ENCODE data around the gene ARHGAP22. TPM values are rescaled to one million over a fixed set of nuclear protein-coding genes. Genes with fewer than 3 reads are reported as not detected.

Gene ARHGAP22
- total RNA-seq, 1 donor from 2014 or later = 5.2 TPM

- intact Hi-C loops (cut with DNase I) = no loop called here
- ATAC-seq (ENCODE audit: poor library complexity) = peak; percentile 60
- no peak for DNase-seq
Observed at GRCh38 chr10:48523820-48524758, 80.8 kb downstream of the ARHGAP22 start.

GRCh38 chr10:48523212-48523819 is 81.6 kb downstream of the ARHGAP22 start:
- DNase-seq (peak; percentile 68), ATAC-seq (ENCODE audit: poor library complexity) (peak; percentile 77)
- intact Hi-C loops (cut with DNase I) = no loop called here

GRCh38 chr10:48522011-48522765 is 82.7 kb downstream of the ARHGAP22 start:
- DNase-seq (no peak), ATAC-seq (ENCODE audit: poor library complexity) (no peak)
- intact Hi-C loops (cut with DNase I) = no loop called here

- no peak for ATAC-seq (ENCODE audit: poor library complexity)
- DNase-seq = no peak
- intact Hi-C loops (cut with DNase I) = no loop called here
Observed at GRCh38 chr10:48520594-48520993, 84.3 kb downstream of the ARHGAP22 start.

DNA sequence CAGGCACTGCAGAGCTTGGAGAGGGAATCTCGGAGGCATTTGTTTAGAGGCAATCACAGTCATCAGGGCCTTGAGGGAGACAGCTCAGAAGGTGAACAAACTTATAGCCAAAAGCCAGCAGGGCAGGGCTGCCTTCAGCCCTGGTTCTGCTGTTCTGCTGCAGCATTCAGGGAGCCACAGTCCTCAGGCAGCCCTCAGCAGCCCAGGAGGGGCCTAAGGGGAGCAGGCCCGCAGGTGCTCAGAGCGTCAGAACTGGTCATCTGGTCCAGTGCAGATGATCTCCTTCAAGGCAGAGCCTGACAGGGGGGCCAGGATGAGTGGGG is 84.7 kb downstream of the ARHGAP22 start:
- intact Hi-C loops (cut with DNase I) = no loop called here
- ATAC-seq (ENCODE audit: poor library complexity) (no peak), DNase-seq (no peak)

- intact Hi-C loops (cut with DNase I) = no loop called here
- DNase-seq (no peak), ATAC-seq (ENCODE audit: poor library complexity) (no peak)
Observed at GRCh38 chr10:48519481-48520183, 85.2 kb downstream of the ARHGAP22 start.

DNA sequence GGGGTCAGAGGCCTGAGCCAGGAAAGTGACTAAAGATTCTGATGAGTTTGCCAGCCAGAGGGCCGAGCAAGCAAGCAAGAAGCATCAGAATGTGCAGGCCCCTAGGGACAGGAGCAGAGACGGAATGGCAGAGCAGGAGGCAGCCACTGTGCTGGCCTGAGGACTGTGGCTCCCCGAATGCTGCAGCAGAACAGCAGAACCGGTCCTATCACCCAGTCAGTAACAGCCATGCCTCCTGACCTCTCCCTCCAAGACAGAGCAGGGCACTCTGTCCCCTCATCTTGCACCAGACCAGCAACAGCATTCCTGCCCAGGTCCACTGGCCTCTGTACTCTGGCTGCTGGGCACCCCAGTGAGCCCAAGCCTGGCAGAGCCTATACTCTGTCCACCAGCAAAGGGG is 85.9 kb downstream of the ARHGAP22 start:
- no peak for ATAC-seq (ENCODE audit: poor library complexity)
- no peak for DNase-seq
- intact Hi-C loops (cut with DNase I) = no loop called here

GRCh38 chr10:48517911-48518811 is 86.7 kb downstream of the ARHGAP22 start:
- no peak for DNase-seq
- intact Hi-C loops (cut with DNase I) = no loop called here

GRCh38 chr10:48517482-48517881 is 87.4 kb downstream of the ARHGAP22 start:
- intact Hi-C loops (cut with DNase I) = no loop called here
- no peak for ATAC-seq (ENCODE audit: poor library complexity)
- DNase-seq = no peak

More at GRCh38 chr10:48517911-48518811, 86.7 kb downstream of the ARHGAP22 start:
- ATAC-seq (ENCODE audit: poor library complexity) = no peak

DNA sequence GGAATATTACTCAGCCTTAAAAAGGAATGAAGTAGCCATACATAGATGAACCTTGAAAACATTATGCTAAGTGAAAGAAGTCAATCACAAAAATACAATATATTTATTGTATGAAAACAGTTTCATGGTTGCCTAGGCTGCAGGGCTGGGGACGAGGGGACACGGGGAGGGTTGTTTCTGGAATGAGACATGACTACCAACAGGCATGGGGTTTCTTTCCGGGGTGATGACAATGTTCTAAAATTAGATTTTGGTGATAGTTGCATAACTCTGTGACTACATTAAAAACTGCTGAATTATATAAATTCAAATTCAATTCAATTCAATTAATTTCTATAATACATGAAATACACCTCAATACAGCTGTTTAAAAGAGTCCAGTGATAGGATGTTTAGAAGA is 88.0 kb downstream of the ARHGAP22 start:
- no peak for ATAC-seq (ENCODE audit: poor library complexity)
- intact Hi-C loops (cut with DNase I) = no loop called here

GRCh38 chr10:48514916-48515315 is 90.0 kb downstream of the ARHGAP22 start:
- no peak for DNase-seq
- no peak for ATAC-seq (ENCODE audit: poor library complexity)
- intact Hi-C loops (cut with DNase I) = no loop called here

More for the DNA sequence above, 88.0 kb downstream of the ARHGAP22 start:
- DNase-seq = no peak

DNA sequence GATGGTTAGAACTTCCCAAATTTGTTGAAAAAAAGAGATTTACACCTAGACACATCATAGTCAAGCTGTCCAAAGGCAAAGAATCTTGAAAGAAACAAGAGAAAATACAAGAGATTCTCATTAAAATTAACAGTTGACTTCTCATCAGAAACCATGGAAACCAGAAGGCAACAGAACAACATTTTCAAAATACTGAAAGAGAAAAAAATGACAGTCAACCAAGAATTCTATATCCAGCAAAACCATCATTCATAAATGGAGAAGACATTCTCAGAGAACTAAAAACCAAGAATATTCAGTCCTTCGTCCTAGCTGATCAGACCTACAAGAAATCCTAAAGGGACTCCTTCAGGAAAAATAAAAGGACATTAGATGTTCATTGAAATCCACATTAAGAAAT is 90.6 kb downstream of the ARHGAP22 start:
- no peak for DNase-seq
- no peak for ATAC-seq (ENCODE audit: poor library complexity)
- intact Hi-C loops (cut with DNase I) = no loop called here

- intact Hi-C loops (cut with DNase I) = no loop called here
- no peak for ATAC-seq (ENCODE audit: poor library complexity)
- DNase-seq = no peak
Observed at GRCh38 chr10:48512861-48513260, 92.0 kb downstream of the ARHGAP22 start.

DNA sequence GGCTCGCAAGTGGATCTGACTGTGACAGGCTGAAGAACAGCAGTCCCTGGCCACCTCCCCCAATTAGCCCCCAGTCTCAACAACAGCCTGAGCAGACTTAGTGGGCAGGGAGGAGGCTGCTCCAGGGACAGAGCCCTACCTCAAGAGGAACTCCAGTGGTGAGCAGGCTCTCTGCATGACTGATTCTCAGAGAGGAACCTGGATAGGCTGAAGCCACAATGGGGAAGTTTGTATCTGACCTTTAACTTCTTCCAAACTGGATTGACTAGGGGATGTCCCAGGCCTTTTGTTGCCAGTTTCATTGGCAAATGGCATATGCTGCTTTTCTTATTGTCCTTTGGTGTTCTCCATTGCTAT is 93.0 kb downstream of the ARHGAP22 start:
- no peak for ATAC-seq (ENCODE audit: poor library complexity)
- intact Hi-C loops (cut with DNase I) = no loop called here

GRCh38 chr10:48511066-48511874 is 93.6 kb downstream of the ARHGAP22 start:
- no peak for DNase-seq
- intact Hi-C loops (cut with DNase I) = no loop called here
- no peak for ATAC-seq (ENCODE audit: poor library complexity)

More for the DNA sequence above, 93.0 kb downstream of the ARHGAP22 start:
- DNase-seq = no peak

DNA sequence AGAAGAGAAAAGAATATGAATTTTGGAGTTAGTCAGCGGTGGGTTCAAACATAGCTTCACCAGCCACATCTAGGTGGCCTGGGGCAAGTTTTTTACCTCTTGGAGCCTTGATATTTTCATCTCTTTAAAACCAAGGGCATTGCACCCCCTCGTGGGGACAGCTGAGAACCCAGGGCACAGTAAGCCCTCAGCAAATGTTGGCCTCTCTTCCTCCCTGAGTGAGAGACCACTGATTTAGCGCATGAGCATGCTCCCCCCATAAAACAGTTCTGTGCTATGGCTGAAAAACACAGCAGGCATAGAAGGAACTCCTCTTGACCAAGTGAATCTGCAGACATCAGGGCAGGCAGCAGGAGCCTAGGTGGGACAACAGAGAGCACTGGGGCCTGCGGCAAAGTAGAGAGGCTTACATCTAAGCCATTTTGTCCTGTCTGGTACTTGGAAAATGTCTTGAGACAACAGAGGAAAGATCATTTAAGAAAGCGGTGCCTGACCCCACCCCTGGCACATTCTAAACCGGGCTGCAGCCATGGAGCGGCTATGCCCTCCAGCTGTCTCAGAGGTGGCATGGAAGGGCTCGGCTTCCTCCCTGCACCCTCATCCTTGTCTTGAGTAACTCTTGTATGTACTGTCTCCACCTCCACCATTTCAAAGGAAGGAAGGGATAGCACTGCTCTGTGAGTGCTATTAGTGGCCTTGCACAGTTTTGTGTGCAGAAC is 94.7 kb downstream of the ARHGAP22 start:
- intact Hi-C loops (cut with DNase I) = loop anchor here (5.0 kb wide), 1 partner anchor 148 kb away; no protein-coding TSS in a partner anchor
- no peak for DNase-seq
- no peak for ATAC-seq (ENCODE audit: poor library complexity)

Measured in Right ventricle myocardium superior (tissue), 1 donor.